Measurements from ENCODE around the gene ZNF787. TPM values are rescaled to one million over a fixed set of nuclear protein-coding genes. Genes with fewer than 3 reads are reported as not detected.

ZNF787 gene
- total RNA-seq = 10 to 100 TPM; 33.3 to 33.5 TPM

GRCh38 chr19:56121180-56122167 lies at the start of gene ZNF787:
Gene ZNF787, minus strand, starts transcription at chr19:56121295. Its CDS starts 18,078 bp downstream, at chr19:56103217.

GRCh38 chr19:56140583-56141416 lies 19.7 kb upstream of the ZNF787 start, which contains the start of gene ZNF444:
Gene ZNF444, plus strand, starts transcription at chr19:56141287. Its CDS starts 5,625 bp downstream, at chr19:56146912.

Other genes starting within 250 kb of the ZNF787 start
- not detected for gene NLRP13, start 189.0 kb downstream of the ZNF787 start, total RNA-seq
- gene NLRP8, start 173.5 kb downstream of the ZNF787 start, total RNA-seq = not detected
- not detected for gene NLRP5, start 134.5 kb downstream of the ZNF787 start, total RNA-seq
- gene ZNF444, start 20.0 kb upstream of the ZNF787 start, total RNA-seq = 10 to 100 TPM; 34.1 to 35.5 TPM
- gene GALP, start 54.7 kb upstream of the ZNF787 start, total RNA-seq = not detected
- not detected for gene ZSCAN5B, start 76.5 kb upstream of the ZNF787 start, total RNA-seq
- not detected for gene ZSCAN5C, start 81.0 kb upstream of the ZNF787 start, total RNA-seq
- 1 to 10 TPM; 1.9 to 2.5 TPM for gene EDDM13, start 151.5 kb upstream of the ZNF787 start, total RNA-seq
- gene ZSCAN5A, start 193.5 kb upstream of the ZNF787 start, total RNA-seq = 1 to 10 TPM; 7.1 to 8.6 TPM

Measured in activated naive CD4-positive, alpha-beta T cell treated with anti-CD3 and anti-CD28 coated beads, Interleukin-2, amount 10 ng/mL, durations not matched to agents 5 hours and 36 hours (primary cell).